HTR-8/SVneo (cell line): ENCODE data around the gene NAT8L.

Source experiments
- DNase-seq: peaks from one replicate; pipeline ENCODE4 v3.0.0; 2011; ENCODE audit warnings: low spot score, mixed read lengths; ENCODE audit not compliant: insufficient read length
- FAIRE-seq: peaks from 2 replicates; lab custom pipeline; 2011; peaks lifted over from hg19 to GRCh38; lab: Jason Lieb, UNC

NAT8L gene

DNA sequence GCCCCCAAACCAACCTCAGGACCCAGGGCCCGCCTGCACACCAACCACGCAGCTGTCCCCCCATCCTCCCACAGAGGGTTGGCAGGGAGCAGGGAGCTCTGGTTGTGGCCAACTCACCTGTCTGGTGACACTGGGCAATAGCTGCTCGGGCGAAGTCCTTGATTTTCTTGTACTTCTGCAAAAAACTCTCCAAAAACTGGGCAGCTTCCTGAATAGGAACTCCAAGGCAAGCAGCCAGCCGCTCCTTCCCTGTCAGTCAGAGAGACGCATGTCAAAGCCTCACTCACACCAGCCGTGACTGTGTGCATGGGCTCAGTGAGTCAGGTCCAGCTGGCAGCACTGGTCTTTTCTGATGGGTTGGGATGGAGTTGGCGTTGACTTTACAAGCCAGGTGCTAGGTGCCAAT, 26.4 kb downstream of the NAT8L start:
- no peak for FAIRE-seq
- no peak for DNase-seq

GRCh38 chr4:2087170-2087569, 28.0 kb downstream of the NAT8L start:
- DNase-seq (no peak), FAIRE-seq (no peak)

GRCh38 chr4:2089222-2089621, 30.1 kb downstream of the NAT8L start:
- FAIRE-seq = no peak

DNA sequence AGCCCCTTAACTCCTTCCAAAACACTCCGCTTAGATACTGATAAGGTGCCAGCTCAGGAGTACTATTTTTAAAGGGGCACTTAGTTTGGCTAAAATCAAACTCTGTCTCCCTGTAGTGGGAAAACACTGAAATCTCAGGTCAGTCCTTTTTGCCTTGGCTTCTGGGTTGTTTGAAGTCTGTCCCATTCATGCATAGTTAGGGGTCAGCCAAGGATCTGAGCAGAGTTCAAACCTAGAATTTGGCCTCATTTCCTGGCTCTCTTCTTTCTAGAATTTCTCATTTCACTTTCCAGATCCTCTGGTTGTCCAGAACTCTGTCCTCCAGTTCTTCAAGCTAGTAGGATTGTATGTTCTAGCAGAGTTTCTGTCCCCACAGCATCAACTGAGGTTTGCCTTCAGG, 31.5 kb downstream of the NAT8L start:
- no peak for DNase-seq
- FAIRE-seq = no peak

More at GRCh38 chr4:2089222-2089621, 30.1 kb downstream of the NAT8L start:
- DNase-seq = no peak

GRCh38 chr4:2091990-2092668, 33.0 kb downstream of the NAT8L start:
- FAIRE-seq (no peak), DNase-seq (no peak)

DNA sequence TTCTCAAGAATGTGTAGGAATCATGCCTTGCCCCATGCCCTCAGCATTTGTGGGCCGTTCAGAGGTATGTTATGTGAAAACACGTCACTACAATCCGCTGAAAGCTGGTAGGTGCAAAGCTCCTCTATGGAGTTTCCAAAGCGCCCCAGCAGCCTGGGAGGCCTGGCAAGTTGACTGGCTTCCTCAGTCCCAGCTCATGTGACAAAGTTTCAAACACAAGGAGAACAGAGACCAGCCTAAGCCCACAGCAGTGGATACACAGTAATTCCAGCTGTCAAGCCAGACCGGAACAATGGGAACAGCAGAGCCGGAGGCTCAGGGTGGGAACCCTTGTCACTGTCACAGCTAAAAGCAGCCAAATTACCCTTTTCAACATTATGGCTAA, 33.5 kb downstream of the NAT8L start:
- DNase-seq (no peak), FAIRE-seq (no peak)

- FAIRE-seq = no peak
- DNase-seq = no peak
These were observed 34.1 kb downstream of the NAT8L start for GRCh38 chr4:2093265-2093664.

GRCh38 chr4:2094545-2094944, 35.4 kb downstream of the NAT8L start:
- DNase-seq (no peak), FAIRE-seq (no peak)

GRCh38 chr4:2095236-2096072, 36.3 kb downstream of the NAT8L start:
- FAIRE-seq (peak; percentile 82), DNase-seq (peak; percentile 75)

- no peak for DNase-seq
- no peak for FAIRE-seq
These were observed 37.0 kb downstream of the NAT8L start for GRCh38 chr4:2096073-2096609.

DNA sequence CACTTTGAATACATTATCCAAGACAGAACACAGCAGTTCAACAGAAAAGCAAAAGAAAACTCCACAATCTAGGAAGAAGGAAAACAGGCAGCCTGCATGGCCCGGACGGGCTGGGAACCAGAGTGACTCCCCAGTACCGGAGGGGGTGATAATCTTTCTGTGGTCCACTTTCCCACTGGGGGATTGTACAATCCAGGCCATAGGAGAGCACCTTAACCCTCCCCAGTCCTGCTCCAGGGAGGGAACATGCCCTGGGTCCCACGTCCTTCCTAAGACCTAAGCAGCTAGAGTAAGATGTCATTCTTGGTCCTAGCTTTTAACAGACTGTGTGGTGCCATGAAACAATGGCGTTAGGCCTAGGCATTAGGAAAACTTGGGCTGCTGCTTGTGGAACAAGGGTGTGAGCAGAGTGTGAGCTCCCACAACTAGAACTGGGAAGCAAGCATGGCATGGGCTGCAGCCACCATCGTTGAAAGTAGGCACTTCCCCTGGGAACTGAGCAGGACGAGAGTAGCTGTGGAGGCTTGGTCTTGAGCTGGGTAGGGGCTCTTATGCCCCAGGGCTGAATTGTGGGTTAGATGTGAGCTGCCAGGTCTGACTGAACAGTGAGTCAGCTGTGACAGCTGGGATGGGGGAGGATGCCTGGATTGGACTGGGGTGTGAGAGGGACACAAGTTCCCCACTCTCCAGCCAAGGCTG, 42.4 kb downstream of the NAT8L start:
- FAIRE-seq (peak; percentile 94), DNase-seq (peak; percentile 52)

DNA sequence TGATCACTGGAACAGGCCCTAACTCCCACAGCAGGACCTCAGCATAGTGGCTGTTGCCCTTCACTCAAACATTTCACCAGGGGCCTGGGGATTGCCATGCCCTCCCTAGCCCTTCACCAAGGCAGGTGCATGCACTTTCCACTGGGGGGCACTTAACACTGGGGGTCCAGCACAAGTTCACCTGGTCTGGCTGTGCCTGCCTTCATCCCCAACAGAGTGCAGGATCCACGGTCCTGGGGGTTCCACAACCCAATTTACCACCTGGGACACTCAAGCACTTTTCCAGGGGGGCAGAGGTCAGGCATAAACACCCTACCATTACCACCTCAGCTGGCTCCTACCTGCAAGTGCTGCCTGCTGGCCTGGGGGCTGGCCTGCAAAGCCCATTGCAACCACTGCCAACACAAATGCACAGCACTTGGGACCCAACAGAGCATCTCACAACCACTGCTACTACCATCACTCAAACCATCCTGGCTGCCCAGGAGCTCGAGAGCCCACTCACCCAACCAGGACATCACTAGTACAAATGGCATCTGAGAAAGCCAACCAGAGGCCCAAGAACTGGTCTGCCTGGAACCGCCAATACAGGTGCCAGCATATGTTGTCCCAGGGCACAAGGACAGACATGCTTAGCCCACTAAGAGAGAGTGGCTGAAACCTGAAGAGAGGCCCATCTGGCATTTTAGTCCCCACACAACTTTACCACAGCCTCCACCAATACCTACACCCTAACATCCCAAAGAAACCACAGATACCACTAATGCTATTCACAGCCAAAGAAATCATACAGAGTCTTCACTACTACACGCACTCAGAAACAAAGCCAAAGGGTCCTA, 43.1 kb downstream of the NAT8L start:
- DNase-seq (no peak), FAIRE-seq (no peak)

GRCh38 chr4:2103127-2103842, 44.2 kb downstream of the NAT8L start:
- FAIRE-seq (no peak), DNase-seq (no peak)

GRCh38 chr4:2103843-2104547, 44.9 kb downstream of the NAT8L start:
- DNase-seq (no peak), FAIRE-seq (no peak)

DNA sequence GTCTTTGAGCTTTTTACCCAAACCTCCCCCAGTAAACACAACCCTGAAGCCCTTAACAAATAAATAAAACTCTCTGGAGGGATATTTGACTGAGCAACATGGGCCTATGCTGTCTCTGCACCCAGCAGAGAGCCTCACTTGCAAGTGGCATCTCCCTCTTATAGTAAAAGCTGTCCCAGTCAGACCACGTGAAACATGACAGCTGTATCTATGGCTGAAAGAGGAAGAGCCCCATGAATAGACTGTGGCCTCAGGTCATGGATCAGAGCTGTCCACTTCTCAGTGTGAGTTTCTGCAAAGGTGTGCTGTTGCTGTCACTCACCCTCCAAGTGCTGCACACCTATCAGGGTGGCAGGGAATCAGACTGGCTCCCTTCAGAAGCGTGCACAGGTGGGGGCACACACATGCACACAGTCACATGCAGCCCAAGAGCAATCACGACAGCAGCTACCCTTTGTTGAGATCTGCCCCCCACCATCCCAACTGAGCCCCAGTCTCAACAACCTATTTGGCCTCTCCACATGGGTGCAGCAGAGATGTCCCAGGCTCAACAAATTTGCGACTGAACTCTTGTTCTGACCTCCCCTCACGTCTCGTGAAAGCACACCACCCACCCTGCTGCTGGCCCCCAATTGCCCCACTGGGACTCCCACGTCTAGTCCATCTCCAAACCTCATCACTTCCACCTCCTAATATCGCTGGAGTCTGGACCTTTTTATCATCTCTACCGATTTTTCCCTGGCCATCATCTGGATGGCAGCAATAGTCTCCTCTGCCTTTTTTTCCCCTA, 45.6 kb downstream of the NAT8L start:
- FAIRE-seq = no peak

GRCh38 chr4:2105559-2105958, 46.4 kb downstream of the NAT8L start:
- DNase-seq (no peak), FAIRE-seq (no peak)

More for the DNA sequence above, 45.6 kb downstream of the NAT8L start:
- DNase-seq = no peak

DNA sequence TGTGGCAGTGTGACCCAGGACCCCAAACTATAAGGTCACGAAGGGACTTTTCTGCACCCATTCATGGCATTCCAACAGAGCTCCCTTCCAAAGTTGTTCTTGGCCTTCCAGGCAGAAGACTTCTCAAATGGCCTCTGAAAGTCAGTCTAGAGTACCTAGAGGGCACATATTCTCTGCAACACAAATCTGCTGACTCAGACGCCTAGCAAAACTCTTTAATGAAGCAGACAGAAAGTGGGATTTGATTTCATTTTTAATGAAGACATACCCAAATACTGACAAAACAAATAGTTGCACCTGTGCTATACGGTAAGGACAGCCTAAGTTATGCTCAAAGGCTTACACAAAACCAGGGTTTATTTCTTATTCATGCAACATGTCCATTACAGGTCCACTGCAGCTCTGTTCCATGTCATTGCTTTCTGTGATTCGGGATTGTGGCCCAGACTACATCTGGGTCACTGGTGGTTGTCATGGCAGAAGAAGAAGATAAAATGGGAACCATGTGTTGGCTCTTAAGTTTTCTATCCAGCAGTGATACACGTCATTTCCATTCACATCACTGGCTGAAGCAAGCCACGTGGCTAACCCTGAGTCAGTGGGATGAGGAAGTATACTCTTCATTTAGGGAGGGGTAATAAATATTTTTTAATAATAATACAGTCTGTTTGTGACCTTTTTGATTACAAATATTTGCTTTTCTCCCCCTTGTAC, 57.7 kb downstream of the NAT8L start:
- FAIRE-seq (no peak), DNase-seq (no peak)
